ENCODE data around the gene SPAG6.

DNA sequence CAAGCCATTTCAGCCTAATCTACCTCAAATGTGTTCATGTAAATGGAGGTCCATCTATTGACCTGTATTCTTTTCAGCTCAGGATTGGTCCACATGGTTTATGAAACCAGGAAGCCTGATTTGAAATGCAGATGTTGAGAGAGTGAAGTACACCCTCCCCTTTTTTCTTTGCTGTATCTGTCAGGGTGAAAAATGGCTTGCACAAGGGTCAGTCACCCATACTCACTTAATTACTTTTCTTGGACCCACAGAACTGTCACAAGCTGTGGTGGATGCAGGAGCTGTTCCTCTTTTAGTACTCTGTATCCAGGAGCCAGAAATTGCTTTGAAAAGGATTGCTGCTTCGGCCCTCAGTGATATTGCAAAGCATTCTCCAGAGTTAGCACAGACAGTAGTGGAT, 41.2 kb downstream of the SPAG6 start:
- TF ChIP-seq, protein P1, sequence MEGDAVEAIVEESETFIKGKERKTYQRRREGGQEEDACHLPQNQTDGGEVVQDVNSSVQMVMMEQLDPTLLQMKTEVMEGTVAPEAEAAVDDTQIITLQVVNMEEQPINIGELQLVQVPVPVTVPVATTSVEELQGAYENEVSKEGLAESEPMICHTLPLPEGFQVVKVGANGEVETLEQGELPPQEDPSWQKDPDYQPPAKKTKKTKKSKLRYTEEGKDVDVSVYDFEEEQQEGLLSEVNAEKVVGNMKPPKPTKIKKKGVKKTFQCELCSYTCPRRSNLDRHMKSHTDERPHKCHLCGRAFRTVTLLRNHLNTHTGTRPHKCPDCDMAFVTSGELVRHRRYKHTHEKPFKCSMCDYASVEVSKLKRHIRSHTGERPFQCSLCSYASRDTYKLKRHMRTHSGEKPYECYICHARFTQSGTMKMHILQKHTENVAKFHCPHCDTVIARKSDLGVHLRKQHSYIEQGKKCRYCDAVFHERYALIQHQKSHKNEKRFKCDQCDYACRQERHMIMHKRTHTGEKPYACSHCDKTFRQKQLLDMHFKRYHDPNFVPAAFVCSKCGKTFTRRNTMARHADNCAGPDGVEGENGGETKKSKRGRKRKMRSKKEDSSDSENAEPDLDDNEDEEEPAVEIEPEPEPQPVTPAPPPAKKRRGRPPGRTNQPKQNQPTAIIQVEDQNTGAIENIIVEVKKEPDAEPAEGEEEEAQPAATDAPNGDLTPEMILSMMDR (conservative IDR thresholded peaks at IDR 0.05; ENCODE audit: low read depth in 2 of 2), result no peak
- no peak for TF ChIP-seq POLR2AphosphoS5 (IDR thresholded peaks at IDR 0.05; ENCODE audit: low read depth)
- TF ChIP-seq EZH2phosphoT487 (IDR thresholded peaks at IDR 0.05; ENCODE audit: unreplicated experiment), result no peak
- TF ChIP-seq EZH2 (IDR thresholded peaks at IDR 0.05; ENCODE audit: low read depth, unreplicated experiment), result no peak
